Muscle of arm (tissue), 12 donors: Measurements from ENCODE around the gene UGT2B7. TPM values are rescaled to one million over a fixed set of nuclear protein-coding genes. Genes with fewer than 3 reads are reported as not detected.

Experiments
- DNase-seq: peaks from one replicate; pipeline ENCODE4 v3.0.0-alpha.2; 2013
- polyA plus RNA-seq, 12 donors: library from polyadenylated mRNA; unstranded; fragments of 120-200 nt; gene quantifications; one replicate each; pipeline ENCODE4 v1.2.1, GENCODE V29; 2013; ENCODE audit not compliant: insufficient read length in 12 of 12

Gene UGT2B7
- polyA plus RNA-seq, 12 donors, result 0.13 to 9.1 (median 0.28) TPM; not detected in 3

GRCh38 chr4:69154021-69154420 is 57.7 kb downstream of the UGT2B7 start:
- no peak for DNase-seq

- DNase-seq, result no peak
Measured at GRCh38 chr4:69156913-69157312, 60.6 kb downstream of the UGT2B7 start.

Other genes starting within 250 kb of the UGT2B7 start
- 10 to 100 TPM in 1 of 12 donors, under 1 TPM in 5, not detected in 6; 0.16 to 44.4 (median 0.27) TPM for gene UGT2A3, start 144.7 kb upstream of the UGT2B7 start, polyA plus RNA-seq
- under 1 TPM in 3 of 12 donors, not detected in 9; 0.10 to 0.11 (median 0.11) TPM for gene UGT2B11, start 118.3 kb downstream of the UGT2B7 start, polyA plus RNA-seq
- not detected for gene UGT2B28, start 184.0 kb downstream of the UGT2B7 start, polyA plus RNA-seq